Measurements from ENCODE around the gene GBA2. TPM values are rescaled to one million over a fixed set of nuclear protein-coding genes. Genes with fewer than 3 reads are reported as not detected.
A peak's percentile ranks its signal among the peaks of the same experiment; 100 is the strongest.

Gene GBA2
- total RNA-seq, 1 experiment from 2014 or later = 16.9 TPM

- DNase-seq (ENCODE audit: low spot score) = no peak
Observed at GRCh38 chr9:35691334-35691650, 57.7 kb downstream of the GBA2 start.

- DNase-seq (ENCODE audit: low spot score) = peak; percentile 60
Observed at GRCh38 chr9:35690614-35691333, 58.3 kb downstream of the GBA2 start.

- DNase-seq (ENCODE audit: low spot score) = no peak
Observed at GRCh38 chr9:35690294-35690613, 58.8 kb downstream of the GBA2 start.

GRCh38 chr9:35689542-35690293 lies 59.3 kb downstream of the GBA2 start, which contains the start of gene TPM2:
Gene TPM2, minus strand, starts transcription at chr9:35689925. Its CDS starts 108 bp downstream, at chr9:35689817.
- DNase-seq (ENCODE audit: low spot score) = no peak

GRCh38 chr9:35688558-35689541 lies 60.2 kb downstream of the GBA2 start:
- DNase-seq (ENCODE audit: low spot score) = peak; percentile 93

- DNase-seq (ENCODE audit: low spot score) = no peak
Observed at GRCh38 chr9:35687972-35688557, 61.0 kb downstream of the GBA2 start.

GRCh38 chr9:35687306-35687705 lies 61.7 kb downstream of the GBA2 start:
- no peak for DNase-seq (ENCODE audit: low spot score)

Other genes starting within 250 kb of the GBA2 start
- 5.4 and 8.0 TPM in 2 replicates for gene TESK1, start 144.0 kb downstream of the GBA2 start, total RNA-seq (2014; rRNA removed; shearing (Covaris generic))
- gene CD72, start 130.8 kb downstream of the GBA2 start, total RNA-seq (2014; rRNA removed; shearing (Covaris generic)) = 0.53 and 1.2 TPM in 2 replicates
- not detected in 2 replicates for gene SIT1, start 98.3 kb downstream of the GBA2 start, total RNA-seq (2014; rRNA removed; shearing (Covaris generic))
- gene RMRP, start 91.2 kb downstream of the GBA2 start, total RNA-seq (2014; rRNA removed; shearing (Covaris generic)) = 4,639 and 15,849 TPM in 2 replicates
- gene CCDC107, start 90.9 kb downstream of the GBA2 start, total RNA-seq (2014; rRNA removed; shearing (Covaris generic)) = 6.3 and 7.9 TPM in 2 replicates
- gene ARHGEF39, start 84.0 kb downstream of the GBA2 start, total RNA-seq (2014; rRNA removed; shearing (Covaris generic)) = 16.9 and 44.9 TPM in 2 replicates
- 1.3 and 2.1 TPM in 2 replicates for gene CA9, start 75.3 kb downstream of the GBA2 start, total RNA-seq (2014; rRNA removed; shearing (Covaris generic))
- gene TPM2, start 59.3 kb downstream of the GBA2 start, total RNA-seq (2014; rRNA removed; shearing (Covaris generic)) = 2.7 and 3.9 TPM in 2 replicates
- 71.2 and 95.8 TPM in 2 replicates for gene TLN1, start 17.0 kb downstream of the GBA2 start, total RNA-seq (2014; rRNA removed; shearing (Covaris generic))
- gene CREB3, start 16.6 kb downstream of the GBA2 start, total RNA-seq (2014; rRNA removed; shearing (Covaris generic)) = 115 and 121 TPM in 2 replicates
- 16.4 and 18.6 TPM in 2 replicates for gene RGP1, start 59 bp upstream of the GBA2 start, total RNA-seq (2014; rRNA removed; shearing (Covaris generic))
- gene MSMP, start 5.0 kb upstream of the GBA2 start, total RNA-seq (2014; rRNA removed; shearing (Covaris generic)) = not detected in 2 replicates
- 0.25 and 2.9 TPM in 2 replicates for gene NPR2, start 42.4 kb upstream of the GBA2 start, total RNA-seq (2014; rRNA removed; shearing (Covaris generic))
- gene SPAG8, start 63.0 kb upstream of the GBA2 start, total RNA-seq (2014; rRNA removed; shearing (Covaris generic)) = 0.99 TPM in 2 replicates
- 88.2 and 95.4 TPM in 2 replicates for gene HINT2, start 65.8 kb upstream of the GBA2 start, total RNA-seq (2014; rRNA removed; shearing (Covaris generic))
- not detected in 2 replicates for gene FAM221B, start 79.5 kb upstream of the GBA2 start, total RNA-seq (2014; rRNA removed; shearing (Covaris generic))
- 2.1 and 4.2 TPM in 2 replicates for gene TMEM8B, start 80.0 kb upstream of the GBA2 start, total RNA-seq (2014; rRNA removed; shearing (Covaris generic))
- not detected in 2 replicates for gene OR13J1, start 121.2 kb upstream of the GBA2 start, total RNA-seq (2014; rRNA removed; shearing (Covaris generic))
- 0.41 TPM in 1 of 2 replicates, not detected in the other for gene HRCT1, start 157.0 kb upstream of the GBA2 start, total RNA-seq (2014; rRNA removed; shearing (Covaris generic))
- 0.12 and 0.27 TPM in 2 replicates for gene SPAAR, start 160.3 kb upstream of the GBA2 start, total RNA-seq (2014; rRNA removed; shearing (Covaris generic))
- not detected in 2 replicates for gene OR2S2, start 208.9 kb upstream of the GBA2 start, total RNA-seq (2014; rRNA removed; shearing (Covaris generic))

Data from H4 (cell line).